ENCODE measurements around the gene KPNB1.

KPNB1 gene

DNA sequence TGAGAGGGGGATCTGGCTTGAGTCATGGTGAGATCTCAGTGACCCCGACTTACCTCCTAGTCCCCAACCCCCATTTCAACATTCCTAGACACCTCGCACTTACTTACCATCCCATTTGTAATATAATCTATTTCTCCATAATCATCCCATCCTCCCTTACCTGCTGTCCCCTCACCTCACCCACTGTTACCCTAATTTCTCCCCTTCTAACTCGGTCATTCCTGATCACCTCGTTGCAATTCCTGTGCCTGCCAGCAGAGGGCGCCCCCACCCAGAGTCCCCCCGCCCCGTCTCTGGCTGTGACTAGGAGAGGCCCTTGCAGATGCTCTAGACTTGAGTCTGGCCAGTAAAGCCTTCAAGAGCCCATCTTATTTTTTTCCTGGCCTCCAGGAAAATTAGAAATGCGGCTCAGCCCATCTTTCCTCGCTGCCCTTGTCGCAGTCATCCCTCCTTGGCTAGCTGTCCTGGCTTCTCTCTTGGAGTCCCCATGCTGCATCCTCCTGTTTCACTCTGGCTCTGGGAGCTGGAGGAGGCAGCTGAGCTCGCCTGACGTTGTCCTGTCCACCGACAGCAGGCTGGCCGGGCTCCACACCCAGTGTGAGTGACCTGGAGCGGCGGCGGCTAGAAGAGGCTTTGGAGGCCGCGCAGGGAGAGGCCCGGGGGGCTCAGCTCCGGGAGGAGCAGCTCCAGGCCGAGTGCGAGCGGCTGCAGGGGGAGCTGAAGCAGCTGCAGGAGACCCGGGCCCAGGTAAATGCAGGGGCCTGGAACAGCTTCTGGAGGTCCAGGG, 49.2 kb downstream of the KPNB1 start:
- peak in 1 of 2 experiments; percentile 46 for DNase-seq

DNA sequence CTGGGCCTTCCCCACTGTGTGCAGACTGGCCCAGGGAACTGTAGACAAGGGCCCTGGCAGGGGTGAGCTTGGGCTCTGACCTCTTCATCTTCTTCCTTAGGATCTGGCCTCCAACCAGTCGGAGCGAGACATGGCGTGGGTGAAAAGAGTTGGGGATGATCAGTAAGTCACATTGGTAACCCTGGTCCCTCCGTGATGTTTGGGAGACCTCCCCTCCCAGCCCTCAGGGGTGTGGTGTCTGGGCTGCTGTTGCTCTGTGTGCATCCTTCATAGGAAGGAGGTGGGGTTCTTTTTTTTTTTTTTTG, 49.8 kb downstream of the KPNB1 start:
- DNase-seq: no peak

DNA sequence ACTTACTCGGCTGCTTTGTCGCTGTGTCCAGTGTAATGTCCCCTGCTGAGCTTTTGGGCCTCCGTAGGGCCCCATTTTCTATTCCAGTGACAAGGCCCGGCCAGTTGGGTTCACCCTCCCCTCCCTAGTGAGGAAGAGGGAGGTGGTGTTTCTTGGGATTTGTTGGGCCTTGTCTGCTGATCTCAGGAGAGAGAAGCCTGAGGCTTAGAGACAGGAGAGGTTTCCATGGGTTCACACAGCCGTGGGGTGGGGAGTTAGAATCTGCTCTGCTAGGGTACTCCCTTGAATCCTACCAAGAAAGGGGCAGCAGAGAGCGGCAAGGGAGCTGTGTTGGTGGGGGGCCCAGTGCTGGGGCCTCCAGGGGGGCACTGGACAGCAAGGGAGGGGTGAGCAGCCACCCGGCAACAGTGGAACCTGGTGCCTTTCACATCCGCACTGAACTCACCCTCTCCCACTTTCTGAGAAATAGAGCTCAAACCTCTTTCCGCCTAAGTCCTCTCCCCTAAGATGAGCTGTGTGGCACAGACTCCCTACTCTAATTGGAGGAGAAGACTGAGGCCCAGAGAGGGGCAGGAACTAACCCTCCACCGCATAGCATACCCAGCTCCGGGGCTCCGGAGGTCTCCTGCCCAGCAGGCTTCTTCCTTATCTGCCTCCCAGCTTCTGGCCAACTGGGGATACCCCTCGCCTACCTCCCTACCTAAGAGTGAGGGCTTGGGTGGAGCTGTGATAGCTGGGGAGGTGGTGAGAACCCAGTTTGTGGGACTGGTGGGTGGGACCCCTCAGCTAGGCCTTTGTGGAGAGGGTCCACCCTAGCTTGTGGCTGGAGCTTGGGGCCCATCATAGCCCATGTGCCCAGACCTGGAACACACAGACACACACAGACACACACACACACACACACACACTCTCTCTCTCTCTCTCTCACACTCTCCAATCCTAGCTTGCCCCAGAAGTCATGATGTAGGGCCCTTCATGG, 51.0 kb downstream of the KPNB1 start:
- no peak for DNase-seq

DNA sequence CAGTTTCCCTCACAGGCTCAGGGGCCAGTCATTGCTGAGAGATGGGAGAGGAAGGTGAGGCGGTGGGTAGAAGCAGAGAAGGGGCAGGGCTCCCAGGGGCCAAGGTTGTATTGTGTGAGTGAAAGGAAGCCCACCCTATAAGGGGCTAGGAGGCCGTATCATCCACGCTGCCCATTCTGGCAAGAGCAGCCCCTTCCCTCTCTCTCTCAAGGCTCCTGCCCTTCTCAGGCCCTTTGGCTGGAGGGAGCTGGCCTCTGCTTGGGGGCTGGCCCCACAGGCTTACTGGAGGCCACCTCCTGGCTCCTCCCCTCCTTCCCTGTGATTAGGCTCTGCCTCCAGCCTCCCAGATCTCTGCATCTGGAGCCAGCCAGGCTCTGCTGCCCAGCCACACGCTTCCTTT, 51.9 kb downstream of the KPNB1 start:
- DNase-seq: no peak

DNA sequence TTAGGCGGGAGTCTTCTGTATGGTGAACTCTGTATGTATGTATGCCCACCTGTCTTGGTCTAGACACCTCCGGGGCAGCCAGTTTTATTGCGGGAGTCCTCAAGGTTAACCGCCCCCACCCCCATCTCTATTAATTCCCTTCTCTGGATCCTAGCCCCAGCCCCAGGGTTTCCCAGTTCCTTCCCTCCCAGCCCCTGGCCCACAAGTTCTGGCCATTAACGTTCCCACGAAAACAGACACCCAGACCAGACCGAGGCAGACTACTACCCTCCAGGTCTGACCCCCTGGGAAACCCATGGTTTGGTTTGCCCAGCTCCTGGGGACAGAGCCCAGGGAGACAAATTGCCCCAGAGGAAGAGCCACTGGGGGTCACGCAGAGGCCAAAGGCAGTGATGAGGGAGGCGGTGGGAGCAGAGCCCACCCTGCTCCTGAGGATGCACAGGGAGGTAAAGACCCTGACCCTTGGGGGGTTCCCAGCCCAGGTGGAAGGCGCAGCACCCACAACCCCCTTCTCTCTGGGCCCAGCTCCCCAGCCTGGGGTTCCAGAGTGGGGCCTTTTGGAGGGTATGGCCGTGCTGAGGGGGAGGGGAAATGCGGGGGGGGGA, 52.8 kb downstream of the KPNB1 start:
- no peak for DNase-seq

DNA sequence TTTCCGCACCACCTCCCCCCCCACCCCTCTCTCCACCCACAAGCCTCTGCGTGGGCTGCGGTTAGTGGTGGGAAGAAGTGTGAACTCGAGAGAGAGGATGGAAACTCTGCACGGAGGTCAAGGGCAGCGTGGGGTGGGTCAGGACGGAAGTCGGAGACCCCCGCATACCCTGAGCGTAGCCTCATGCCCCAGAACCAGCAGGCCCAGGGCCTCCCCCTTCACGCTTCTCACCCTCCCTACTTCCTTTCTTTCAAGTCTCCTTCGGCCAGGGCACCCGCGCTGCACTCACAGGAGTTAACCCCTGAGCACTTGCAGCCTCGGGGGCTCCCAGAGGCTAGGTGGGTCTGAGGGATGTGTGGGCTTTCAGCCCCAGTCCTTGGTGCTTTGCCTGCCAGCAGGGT, 53.5 kb downstream of the KPNB1 start:
- no peak for DNase-seq

DNA sequence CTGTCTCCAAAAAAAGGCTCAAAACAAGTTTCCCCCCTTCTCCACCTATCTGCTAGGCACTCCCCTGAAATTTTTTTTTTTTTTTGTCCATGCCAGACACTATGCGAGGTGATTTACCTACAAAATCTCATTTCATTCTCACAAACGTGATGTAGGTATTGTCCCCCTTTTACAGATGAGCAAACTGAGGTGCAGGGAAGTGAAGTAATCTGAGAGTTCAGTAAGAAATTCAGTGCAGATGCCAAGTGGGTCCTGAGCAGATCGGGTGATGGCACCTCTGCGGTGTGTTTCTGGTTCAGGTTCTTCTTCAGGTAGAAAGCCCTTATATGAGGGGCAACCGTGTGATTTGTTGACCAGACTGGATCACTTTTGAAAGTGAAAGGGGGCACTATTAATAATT, 54.0 kb downstream of the KPNB1 start:
- DNase-seq: no peak

DNA sequence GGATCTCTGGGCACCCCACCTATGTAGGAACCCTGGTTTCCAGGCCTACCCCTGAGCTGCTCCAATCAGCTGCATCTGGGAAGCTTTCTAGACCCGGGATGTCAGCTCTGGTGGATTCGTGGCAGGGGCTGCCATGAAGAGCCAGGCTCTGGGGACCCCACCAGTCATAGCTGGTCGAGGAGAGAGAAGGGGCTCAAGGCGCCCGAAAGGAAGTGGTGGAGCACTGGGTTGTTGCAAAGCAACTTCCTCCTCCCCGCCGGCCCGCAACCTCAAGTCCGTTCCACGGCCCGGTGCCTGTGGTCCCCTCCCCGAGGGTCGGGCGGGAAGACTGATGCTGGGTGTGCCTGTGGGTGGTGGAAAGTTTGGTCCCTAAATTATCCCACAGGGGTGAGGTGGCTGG, 54.4 kb downstream of the KPNB1 start:
- no peak for DNase-seq

DNA sequence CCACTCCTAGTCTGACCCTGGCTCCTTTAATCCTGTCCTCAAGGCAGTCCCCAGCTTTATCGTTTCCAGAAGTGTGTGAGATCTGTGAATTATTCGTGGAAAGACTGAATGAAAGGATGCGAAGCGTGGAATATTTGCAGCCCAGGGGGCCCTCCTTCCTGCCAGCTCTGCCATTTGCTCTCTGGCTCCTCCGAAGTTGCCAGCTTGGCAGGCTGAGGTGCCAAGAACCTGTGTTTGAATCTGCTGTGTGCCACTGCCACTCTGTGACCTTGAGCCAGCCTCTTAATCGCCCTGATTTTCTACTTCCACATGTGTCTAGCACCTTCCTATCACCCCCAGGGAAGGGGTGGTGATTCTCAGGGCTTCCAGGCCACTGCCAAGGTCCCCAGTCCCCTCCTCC, 55.0 kb downstream of the KPNB1 start:
- DNase-seq: peak; percentile 15 to 63

DNA sequence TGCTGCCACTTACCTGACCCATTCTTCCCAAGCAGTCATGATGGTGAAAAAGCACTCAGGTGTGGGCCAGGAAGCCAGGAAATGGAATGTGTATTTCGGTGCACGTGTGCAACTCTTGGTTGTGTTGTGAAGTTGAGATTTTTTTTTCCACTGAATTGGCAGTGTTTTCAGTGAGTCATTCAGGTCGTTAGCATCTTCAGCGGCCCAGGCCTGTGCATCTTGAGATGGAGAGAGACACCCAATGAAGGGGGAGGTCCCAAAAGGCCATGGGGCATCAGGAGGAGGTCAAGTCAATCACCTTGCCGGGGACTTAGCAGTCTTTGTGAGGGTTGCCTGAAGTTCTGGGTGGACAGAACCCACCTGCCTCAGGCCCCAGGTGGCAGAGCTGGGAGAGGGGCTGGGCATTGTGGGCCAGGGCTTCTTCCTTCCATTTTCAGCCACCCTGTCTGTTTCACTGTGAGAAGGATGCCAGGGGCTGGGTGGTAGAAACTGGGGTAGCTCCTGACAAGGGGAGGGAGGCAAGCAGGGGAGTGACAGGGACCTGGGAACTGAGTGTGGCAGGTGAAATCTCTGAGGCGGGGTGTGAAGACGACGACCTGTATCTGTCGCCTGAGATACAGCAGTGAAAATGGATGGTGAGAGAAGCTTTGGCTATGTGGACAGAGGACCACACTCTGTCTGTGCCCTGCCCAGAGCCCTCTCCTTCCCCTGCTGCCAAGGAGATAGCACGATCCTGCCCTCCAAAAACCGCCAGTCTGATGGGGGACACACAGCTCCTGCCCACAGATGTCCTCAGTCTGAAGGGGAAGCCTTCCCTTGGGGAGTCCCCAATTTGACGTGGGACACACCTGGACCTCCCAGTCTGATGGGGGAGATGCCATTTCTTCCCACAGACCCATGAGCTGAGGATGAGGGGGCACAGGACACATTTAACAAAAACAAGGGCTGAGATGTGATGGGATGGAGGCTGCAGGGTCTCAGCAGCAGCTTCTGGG, 56.1 kb downstream of the KPNB1 start:
- DNase-seq: no peak

DNA sequence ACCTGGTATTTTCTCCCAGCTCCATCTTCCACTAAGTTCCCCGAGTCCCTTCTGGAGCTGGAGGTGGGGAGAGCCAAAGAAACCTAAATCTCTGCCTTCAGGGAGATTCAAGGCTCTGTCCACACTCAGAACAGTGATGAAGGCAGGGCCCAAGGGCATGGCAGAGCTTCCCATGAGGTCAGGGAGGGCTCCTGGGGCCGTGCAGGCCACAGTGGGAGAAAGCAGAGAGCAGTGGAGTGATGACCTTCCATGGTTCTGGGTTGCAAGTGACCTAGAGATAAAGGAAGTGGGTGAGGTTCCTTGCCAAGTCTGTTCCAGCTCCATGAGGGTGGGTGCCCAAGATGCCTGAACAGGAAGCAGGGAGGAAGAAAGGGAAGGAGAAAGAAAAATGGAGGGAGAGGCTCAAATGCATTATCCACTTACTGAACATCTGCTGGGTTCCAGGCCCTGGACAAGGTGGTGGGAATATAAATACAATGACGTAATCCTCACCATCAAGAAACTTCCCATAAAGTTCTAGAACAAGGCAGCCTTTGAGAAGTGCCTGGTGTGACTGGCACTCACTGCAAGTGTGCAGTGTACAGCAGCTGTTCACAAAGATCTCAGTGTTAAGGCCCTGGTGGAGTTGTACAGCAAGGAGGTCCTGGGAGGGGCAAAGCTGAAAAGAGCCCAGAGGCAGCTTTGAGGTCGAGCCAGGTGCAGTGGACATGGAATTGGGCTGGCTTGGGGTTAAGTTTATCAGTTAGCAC, 57.5 kb downstream of the KPNB1 start:
- no peak for DNase-seq

DNA sequence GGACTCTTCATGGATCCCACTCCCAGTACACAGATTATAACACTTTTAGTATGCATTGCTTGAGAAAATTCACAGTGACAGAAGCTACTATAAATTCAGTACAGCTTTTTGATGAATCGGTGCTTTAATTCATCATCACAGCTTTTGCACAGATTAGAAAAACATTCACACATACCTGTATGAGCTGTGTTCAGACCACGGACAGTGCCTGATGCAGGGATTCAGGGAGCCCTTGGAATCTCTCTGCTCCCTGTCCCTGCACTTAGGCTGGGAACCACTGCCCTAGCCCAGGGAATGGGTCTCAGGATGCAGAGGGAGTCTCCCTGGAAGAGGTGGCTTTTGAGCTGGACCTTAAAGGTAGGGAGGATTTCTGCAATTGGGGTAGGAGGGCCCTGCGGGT, 58.2 kb downstream of the KPNB1 start:
- no peak for DNase-seq

DNA sequence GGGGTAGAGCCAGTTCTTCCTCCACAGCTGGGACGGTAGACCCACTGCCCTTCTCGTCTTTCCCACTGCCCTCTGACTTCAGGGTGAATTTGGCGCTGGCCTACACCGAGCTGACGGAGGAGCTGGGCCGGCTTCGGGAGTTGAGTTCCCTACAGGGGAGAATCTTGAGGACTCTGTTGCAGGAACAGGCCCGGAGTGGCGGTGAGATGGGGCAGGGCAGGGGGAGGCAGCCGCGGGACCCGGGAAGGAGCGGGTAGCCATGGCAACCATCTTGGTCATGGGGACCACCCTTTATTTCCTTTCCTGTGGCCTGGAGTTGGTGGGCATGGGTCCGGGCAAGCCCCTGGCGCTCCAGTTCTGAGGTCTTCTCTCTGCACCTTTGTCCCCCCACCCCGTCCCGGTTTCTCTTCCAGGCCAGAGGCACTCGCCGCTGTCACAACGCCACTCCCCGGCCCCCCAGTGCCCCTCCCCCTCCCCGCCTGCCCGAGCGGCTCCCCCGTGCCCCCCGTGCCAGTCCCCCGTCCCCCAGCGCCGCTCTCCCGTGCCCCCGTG, 58.7 kb downstream of the KPNB1 start:
- no peak for DNase-seq

DNA sequence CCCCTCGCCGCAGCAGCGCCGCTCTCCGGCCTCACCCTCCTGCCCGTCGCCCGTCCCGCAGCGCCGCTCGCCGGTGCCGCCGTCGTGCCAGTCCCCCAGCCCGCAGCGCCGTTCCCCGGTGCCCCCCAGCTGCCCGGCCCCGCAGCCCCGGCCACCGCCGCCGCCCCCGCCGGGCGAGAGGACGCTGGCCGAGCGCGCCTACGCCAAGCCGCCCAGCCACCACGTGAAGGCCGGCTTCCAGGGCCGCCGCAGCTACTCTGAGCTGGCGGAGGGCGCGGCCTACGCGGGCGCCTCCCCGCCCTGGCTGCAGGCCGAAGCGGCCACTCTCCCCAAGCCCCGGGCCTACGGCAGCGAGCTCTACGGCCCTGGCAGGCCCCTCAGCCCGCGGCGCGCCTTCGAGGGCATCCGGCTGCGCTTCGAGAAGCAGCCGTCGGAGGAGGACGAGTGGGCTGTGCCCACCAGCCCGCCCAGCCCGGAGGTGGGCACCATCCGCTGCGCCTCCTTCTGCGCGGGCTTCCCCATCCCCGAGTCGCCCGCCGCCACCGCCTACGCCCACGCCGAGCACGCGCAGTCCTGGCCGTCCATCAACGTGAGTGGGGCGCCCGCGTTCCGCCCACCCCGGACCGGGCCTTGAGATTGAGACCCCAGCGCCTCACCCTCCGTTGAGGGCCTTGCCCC, 59.3 kb downstream of the KPNB1 start:
- no peak for DNase-seq

DNA sequence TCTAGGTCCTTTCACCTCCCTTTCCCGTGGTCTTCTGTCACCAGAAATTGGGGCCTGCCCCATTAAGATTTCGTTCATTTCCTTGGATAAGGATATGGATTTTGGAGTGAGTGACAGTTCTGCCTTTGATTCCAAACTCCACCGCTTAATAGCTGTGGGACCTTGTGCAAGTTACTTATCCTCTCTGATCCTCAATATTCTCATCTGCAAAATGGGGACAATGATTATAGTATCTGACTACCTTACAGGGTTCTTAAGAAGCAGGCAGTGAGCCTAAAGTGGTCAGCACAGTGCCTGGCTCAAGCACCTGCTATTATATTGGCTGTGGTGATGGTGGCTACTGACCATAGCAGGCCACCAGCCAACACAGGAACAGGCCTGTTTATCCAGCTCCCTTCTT, 59.9 kb downstream of the KPNB1 start:
- DNase-seq: no peak

DNA sequence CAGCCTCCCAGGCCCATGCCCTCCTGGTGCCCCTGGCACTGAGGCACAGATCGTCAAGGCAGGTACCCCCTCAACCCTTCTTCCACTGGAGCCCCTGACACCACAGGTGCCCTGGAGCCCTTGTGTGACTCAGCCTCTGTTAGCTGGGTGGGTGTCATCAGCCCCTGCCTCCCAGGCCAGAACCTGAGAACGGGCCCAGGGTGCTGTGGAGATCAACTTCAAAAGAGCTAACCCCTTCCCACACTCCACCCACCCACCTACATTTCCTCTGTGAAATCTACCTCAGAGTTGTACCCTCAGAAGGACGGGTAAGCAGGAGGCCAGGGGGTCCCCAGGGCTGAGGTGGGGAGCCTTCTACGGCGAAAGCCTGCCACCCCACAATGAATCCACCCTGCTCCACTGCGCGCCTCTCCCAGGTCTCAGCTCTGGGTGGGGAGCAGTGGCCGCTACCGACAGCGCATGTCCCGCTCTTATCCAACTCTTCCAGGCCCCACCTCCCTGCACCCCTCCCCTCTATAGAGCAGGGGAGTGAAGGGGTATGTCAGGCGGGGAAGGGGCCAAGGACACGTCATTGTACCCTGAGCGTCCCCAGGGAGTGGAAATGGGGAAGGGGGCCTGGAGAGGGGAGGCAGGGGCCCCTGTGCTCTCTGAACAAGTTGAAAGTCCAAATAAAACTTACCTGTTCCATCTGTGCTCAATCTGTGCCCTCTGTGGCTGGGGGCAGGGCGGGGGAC, 61.8 kb downstream of the KPNB1 start:
- no peak for DNase-seq

DNA sequence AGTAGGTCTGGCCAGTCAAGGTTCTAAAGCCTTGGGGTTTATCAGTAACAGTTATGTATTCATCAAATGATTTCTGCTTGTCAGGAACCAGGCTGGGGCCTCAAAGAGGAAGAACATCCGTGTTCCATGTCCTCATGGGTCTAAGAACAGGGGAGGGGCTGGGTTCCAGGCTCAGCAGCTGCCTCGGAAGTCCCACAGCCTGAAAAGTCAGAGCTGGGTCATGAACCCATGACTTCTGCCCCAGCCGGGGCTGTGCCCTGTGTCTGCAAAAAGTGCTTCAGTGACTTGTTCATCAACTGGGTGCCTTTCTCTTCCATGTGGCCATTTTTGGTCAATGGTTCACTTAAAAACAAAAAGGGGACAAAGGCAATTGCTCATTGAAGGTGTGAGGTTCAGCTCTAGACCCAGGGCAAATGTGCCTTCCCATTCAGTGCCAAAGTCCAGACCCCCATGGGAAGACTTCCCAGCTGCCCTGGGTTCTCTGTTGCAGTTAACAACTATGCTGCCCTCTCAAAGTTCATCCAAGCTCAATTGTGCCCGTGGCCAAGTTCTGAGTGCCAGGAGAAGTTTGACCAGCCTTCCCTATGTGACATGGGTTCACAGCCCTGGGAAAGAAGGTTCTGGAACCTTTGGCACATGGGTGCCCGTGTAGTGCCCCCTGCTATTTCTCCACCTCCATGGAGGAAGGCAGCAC, 62.8 kb downstream of the KPNB1 start:
- no peak for DNase-seq

DNA sequence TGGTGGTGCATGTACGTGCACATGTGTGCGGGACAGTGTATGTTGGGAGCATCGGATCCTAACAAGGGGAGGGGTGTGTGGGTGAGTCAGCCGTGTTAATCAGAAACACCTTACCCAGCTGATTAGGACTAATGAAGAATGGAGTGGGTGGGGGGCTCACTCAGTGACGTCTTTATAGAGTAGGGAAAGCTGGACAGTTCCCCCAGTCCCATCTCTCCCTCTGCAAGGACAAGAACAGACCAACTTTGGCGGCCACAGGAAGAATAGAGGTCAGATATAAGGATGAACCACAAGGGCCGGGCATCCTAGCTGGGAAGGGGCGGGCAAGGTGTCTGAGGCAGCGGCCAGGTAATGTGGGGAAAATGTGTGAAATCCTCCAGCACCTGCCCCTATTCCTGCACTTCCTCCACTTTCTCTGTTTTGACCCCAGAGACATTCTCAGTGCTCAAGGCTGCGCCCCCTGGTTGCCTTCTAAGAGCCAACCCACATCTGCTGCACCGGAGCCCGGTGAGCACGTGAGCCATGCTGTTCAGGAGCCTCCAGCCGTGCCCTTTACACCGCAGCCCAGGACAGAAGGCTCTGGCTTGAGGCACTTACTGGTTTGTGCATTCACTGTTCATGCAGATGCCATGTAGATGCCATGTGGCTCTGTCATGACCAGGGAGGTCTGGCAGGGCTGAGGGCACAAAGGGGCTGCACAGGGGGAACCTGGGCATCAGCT, 64.4 kb downstream of the KPNB1 start:
- no peak for DNase-seq
